ENCODE results near the gene AP2A2. TPM values are rescaled to one million over a fixed set of nuclear protein-coding genes. Genes with fewer than 3 reads are reported as not detected.
A peak's percentile ranks its signal among the peaks of the same experiment; 100 is the strongest.

Gene AP2A2
- total RNA-seq, 2 experiments from 2014 or later, result 45.9 to 46.6 TPM

GRCh38 chr11:907668-908067 lies 18.0 kb upstream of the AP2A2 start:
- H3K4me3 Mint-ChIP-seq, result peak overlapping the region; percentile 72
- no peaks in the 10 kb centered on the region for H3K9me3 Mint-ChIP-seq
- Histone ChIP-seq H3K27me3 (ENCODE audit: control insufficient read depth in 1 of 2, insufficient read depth in 2 of 2, low read length in 2 of 2) (no peaks in the 10 kb centered on the region), H3K27ac (ENCODE audit: low read depth in 1 of 2, low read length in 2 of 2) (no peak overlapping the region), H3K36me3 (ENCODE audit: insufficient read depth, low read length) (peaks cover 26% of the 10 kb centered on the region), H3K9me3 (ENCODE audit: control insufficient read depth in 1 of 2, insufficient read depth in 1 of 2, low read length in 2 of 2) (no peaks in the 10 kb centered on the region), H3K4me3 (ENCODE audit: low read length) (no peak overlapping the region), H3K4me1 (ENCODE audit: insufficient read depth, low read length) (peaks cover 21% of the 10 kb centered on the region)
- H3K4me1 Mint-ChIP-seq (ENCODE audit: low read depth), result peaks cover 16% of the 10 kb centered on the region
- peaks cover 29% of the 10 kb centered on the region for H3K36me3 Mint-ChIP-seq (ENCODE audit: low read depth)
- TF ChIP-seq CTCF (IDR thresholded peaks at IDR 0.05), result no peak
- intact Hi-C loops (cut with DNase I, micrococcal nuclease), result no loop called here
- POLR2A ChIA-PET, result interaction anchor here (0.6 kb wide), 1 partner anchor 47 kb away, joined by 3 read pairs; no protein-coding TSS in a partner anchor
- no peak for ATAC-seq (ENCODE audit: poor library complexity)
- H3K27me3 Mint-ChIP-seq, result no peaks in the 10 kb centered on the region
- CTCF ChIA-PET, result no interaction called here
- no peak overlapping the region for H3K27ac Mint-ChIP-seq
- no peak for DNase-seq

DNA sequence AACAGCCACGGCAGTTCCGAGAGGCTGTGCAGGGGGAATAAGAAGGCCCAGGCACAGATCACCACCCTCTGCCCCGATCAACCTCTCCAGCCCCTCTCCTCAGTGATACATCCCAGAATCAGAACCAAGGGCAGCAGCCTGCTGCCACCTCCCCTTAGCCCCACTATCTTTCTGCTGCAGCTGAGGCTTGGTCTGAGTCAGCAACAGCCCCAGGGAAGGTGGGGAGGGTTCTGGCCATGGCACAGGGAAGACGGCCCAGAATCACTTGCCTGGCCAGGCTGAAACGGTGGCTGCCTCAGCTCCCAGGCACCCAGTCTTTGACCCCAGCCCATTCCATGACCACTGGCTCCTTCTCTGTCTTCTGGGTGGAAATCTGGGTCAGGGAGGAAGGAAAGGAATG lies 17.4 kb upstream of the AP2A2 start:
- peaks cover 23% of the 10 kb centered on the region for H3K36me3 Mint-ChIP-seq (ENCODE audit: low read depth)
- peak overlapping the region; percentile 72 for H3K4me3 Mint-ChIP-seq

GRCh38 chr11:909406-909805 lies 16.3 kb upstream of the AP2A2 start:
- no peaks in the 10 kb centered on the region for H3K27me3 ChIP-seq (ENCODE audit: control insufficient read depth in 1 of 2, insufficient read depth in 2 of 2, low read length in 2 of 2)
- Mint-ChIP-seq H3K27ac (no peak overlapping the region), H3K36me3 (ENCODE audit: low read depth) (peaks cover 13% of the 10 kb centered on the region), H3K9me3 (no peaks in the 10 kb centered on the region), H3K4me3 (peak overlapping the region; percentile 95), H3K27me3 (no peaks in the 10 kb centered on the region), H3K4me1 (ENCODE audit: low read depth) (peaks cover 16% of the 10 kb centered on the region)
- no peaks in the 10 kb centered on the region for H3K9me3 ChIP-seq (ENCODE audit: control insufficient read depth in 1 of 2, insufficient read depth in 1 of 2, low read length in 2 of 2)
- peaks cover 11% of the 10 kb centered on the region for H3K36me3 ChIP-seq (ENCODE audit: insufficient read depth, low read length)
- intact Hi-C loops (cut with DNase I, micrococcal nuclease), result no loop called here
- no peak overlapping the region for H3K27ac ChIP-seq (ENCODE audit: low read depth in 1 of 2, low read length in 2 of 2)
- H3K4me3 ChIP-seq (ENCODE audit: low read length), result no peak overlapping the region
- TF ChIP-seq CTCF (IDR thresholded peaks at IDR 0.05), result no peak
- ChIA-PET POLR2A (interaction anchor here (1.1 to 1.3 kb wide), 2 partner anchors 9 to 10 kb away, joined by 3 to 5 read pairs; no protein-coding TSS in a partner anchor), CTCF (interaction anchor here (1.6 kb wide), 1 partner anchor 16 kb away, joined by 5 read pairs; no protein-coding TSS in a partner anchor)
- H3K4me1 ChIP-seq (ENCODE audit: insufficient read depth, low read length), result peaks cover 21% of the 10 kb centered on the region
- ATAC-seq (ENCODE audit: poor library complexity) (no peak), DNase-seq (no peak)

More for the DNA sequence above, 17.4 kb upstream of the AP2A2 start:
- ATAC-seq (ENCODE audit: poor library complexity), result no peak
- H3K4me1 ChIP-seq (ENCODE audit: insufficient read depth, low read length), result peaks cover 21% of the 10 kb centered on the region
- H3K9me3 Mint-ChIP-seq, result no peaks in the 10 kb centered on the region
- CTCF ChIA-PET, result no interaction called here
- H3K27me3 ChIP-seq (ENCODE audit: control insufficient read depth in 1 of 2, insufficient read depth in 2 of 2, low read length in 2 of 2), result no peaks in the 10 kb centered on the region
- no peak overlapping the region for H3K27ac ChIP-seq (ENCODE audit: low read depth in 1 of 2, low read length in 2 of 2)
- H3K36me3 ChIP-seq (ENCODE audit: insufficient read depth, low read length), result peaks cover 20% of the 10 kb centered on the region
- POLR2A ChIA-PET, result no interaction called here
- intact Hi-C loops (cut with DNase I, micrococcal nuclease), result no loop called here
- DNase-seq, result no peak
- no peak for TF ChIP-seq CTCF (IDR thresholded peaks at IDR 0.05)
- no peak overlapping the region for H3K27ac Mint-ChIP-seq
- H3K4me3 ChIP-seq (ENCODE audit: low read length), result no peak overlapping the region
- H3K9me3 ChIP-seq (ENCODE audit: control insufficient read depth in 1 of 2, insufficient read depth in 1 of 2, low read length in 2 of 2), result no peaks in the 10 kb centered on the region
- H3K27me3 Mint-ChIP-seq, result no peaks in the 10 kb centered on the region
- peaks cover 16% of the 10 kb centered on the region for H3K4me1 Mint-ChIP-seq (ENCODE audit: low read depth)

Measured in CD4-positive, alpha-beta T cell (primary cell).